Lung (tissue), 12 donors: ENCODE results near the gene ADAM12. TPM values are rescaled to one million over a fixed set of nuclear protein-coding genes. Genes with fewer than 3 reads are reported as not detected.

Experiments
- ATAC-seq: fragments of 200-7000 bp; cut with Tn5 transposase; one replicate; pipeline ENCODE4 v1.9.1; 2020; ENCODE audit warnings: moderate number of reproducible peaks; ENCODE audit not compliant: insufficient read depth, low FRiP score
- DNase-seq, 3 donors: peaks; one replicate each; pipeline ENCODE4 v3.0.0-alpha.2; 2013 to 2017
- H3K27ac ChIP-seq, 2 donors: one replicate each; pipeline ENCODE4 v1.5.1; 2013; ENCODE audit warnings: mild to moderate bottlenecking in 2 of 2, moderate library complexity in 2 of 2, control low read depth in 1 of 2, inconsistent platforms in 1 of 2, low read depth in 1 of 2, low read length in 1 of 2
- H3K27me3 ChIP-seq, 3 donors: one replicate each; pipeline ENCODE4 v1.5.1; 2013; ENCODE audit warnings: low read length in 2 of 3; ENCODE audit not compliant: control insufficient read depth in 3 of 3, insufficient read depth in 3 of 3
- H3K36me3 ChIP-seq, 4 donors: one replicate each; pipeline ENCODE4 v1.5.1; 2013; ENCODE audit warnings: low read length in 4 of 4, mild to moderate bottlenecking in 1 of 4, moderate library complexity in 1 of 4; ENCODE audit not compliant: control insufficient read depth in 4 of 4, insufficient read depth in 4 of 4
- H3K4me1 ChIP-seq, 5 donors: one replicate each; pipeline ENCODE4 v1.5.1; 2013; ENCODE audit warnings: low read length in 5 of 5, mild to moderate bottlenecking in 2 of 5, moderate library complexity in 1 of 5; ENCODE audit not compliant: control insufficient read depth in 5 of 5, insufficient read depth in 5 of 5
- H3K4me3 ChIP-seq: one replicate; pipeline ENCODE4 v1.5.1; 2013; ENCODE audit warnings: mild to moderate bottlenecking, control low read depth, moderate library complexity
- H3K9ac ChIP-seq, 2 donors: one replicate each; pipeline ENCODE4 v1.5.1; 2013; ENCODE audit warnings: low read length in 2 of 2, control low read depth in 1 of 2; ENCODE audit not compliant: insufficient read depth in 1 of 2
- H3K9me3 ChIP-seq, 4 donors: one replicate each; pipeline ENCODE4 v1.5.1; 2013; ENCODE audit warnings: low read length in 3 of 4, mild to moderate bottlenecking in 1 of 4, moderate library complexity in 1 of 4; ENCODE audit not compliant: control insufficient read depth in 4 of 4, insufficient read depth in 3 of 4
- WGBS, 2 donors: extraction: QIAGEN DNeasy Blood & Tissue Kit; methylation state at CpG; one replicate each; pipeline ENCODE4 v1.1.7; 2013; 5-methylcytosine and 5-hydroxymethylcytosine counted together
- polyA plus RNA-seq, 2 donors: library from polyadenylated mRNA; stranded (reverse); fragments of 200-250 nt; gene quantifications; one replicate each; pipeline ENCODE4 v1.2.1, GENCODE V29; 2013
- total RNA-seq, 2 donors: library from RNA; depleted of rRNA in 1 of 2; stranded (reverse); fragments of >200 nt in 1 of 2; gene quantifications; one replicate each; pipeline ENCODE4 v1.2.1, GENCODE V29; 2014 to 2021
- TF ChIP-seq, protein P1 (sequence below): IDR thresholded peaks from 2 replicates; pipeline ENCODE4 v1.5.1; 2012; ENCODE audit warnings: mild to moderate bottlenecking; ENCODE audit errors: control extremely low read depth, extremely low read depth
- donor health status: control.
- donor health status: control.
- donor health status: Bipolar disorder and iron deficiency.
- donor health status: healthy.
- donor health status: DM: yes; HTN: yes; CAD: no.

The ADAM12 gene
- total and polyA plus RNA-seq, 4 donors: 0.16 to 5.8 (median 0.85) TPM

DNA sequence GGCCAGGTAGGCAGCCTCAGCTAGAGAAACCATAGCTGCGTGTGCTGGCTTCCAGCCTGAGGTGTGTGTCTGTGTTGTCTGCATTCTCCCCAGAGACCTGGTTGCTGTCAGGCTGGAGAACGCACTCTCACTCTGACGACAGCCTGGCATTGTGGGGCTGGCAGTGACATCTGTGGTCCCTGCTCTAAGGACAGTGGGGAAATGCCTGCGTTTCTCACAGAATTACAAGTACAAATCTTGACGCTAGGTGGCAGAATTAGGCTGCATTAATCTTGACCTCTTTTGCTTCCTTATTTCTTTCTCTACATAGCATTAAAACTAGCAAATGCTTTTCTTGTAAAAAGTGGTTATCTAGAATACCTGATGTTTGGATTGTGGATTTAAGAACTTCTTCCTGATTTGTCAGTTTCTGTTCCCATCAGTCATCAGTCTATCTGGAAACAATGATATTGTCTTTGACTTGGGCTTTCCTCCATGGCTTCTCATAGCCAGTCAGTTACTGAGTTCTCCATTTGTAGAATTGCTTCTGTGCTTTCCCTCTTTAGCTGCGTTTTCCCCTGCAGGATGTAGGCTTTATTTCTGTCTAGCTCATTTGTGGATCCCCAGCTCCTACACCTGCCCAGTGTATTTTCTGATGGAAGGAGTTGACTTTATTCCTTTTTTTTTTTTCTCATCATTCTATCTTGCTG, 405.9 kb downstream of the ADAM12 start:
- TF ChIP-seq, protein P1, sequence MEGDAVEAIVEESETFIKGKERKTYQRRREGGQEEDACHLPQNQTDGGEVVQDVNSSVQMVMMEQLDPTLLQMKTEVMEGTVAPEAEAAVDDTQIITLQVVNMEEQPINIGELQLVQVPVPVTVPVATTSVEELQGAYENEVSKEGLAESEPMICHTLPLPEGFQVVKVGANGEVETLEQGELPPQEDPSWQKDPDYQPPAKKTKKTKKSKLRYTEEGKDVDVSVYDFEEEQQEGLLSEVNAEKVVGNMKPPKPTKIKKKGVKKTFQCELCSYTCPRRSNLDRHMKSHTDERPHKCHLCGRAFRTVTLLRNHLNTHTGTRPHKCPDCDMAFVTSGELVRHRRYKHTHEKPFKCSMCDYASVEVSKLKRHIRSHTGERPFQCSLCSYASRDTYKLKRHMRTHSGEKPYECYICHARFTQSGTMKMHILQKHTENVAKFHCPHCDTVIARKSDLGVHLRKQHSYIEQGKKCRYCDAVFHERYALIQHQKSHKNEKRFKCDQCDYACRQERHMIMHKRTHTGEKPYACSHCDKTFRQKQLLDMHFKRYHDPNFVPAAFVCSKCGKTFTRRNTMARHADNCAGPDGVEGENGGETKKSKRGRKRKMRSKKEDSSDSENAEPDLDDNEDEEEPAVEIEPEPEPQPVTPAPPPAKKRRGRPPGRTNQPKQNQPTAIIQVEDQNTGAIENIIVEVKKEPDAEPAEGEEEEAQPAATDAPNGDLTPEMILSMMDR: peak; percentile 51
- Histone ChIP-seq H3K27ac (no peak overlapping the region), H3K36me3 (no peaks in the 10 kb centered on the region), H3K4me1 (peaks cover 0 to 6% (median 0%) of the 10 kb centered on the region in 5 donors), H3K9ac (no peak overlapping the region), H3K27me3 (no peaks in the 10 kb centered on the region), H3K4me3 (no peak overlapping the region), H3K9me3 (no peaks in the 10 kb centered on the region)
- WGBS, 2 donors: 15 to 20% methylated on average over 6 of the region's 6 CpGs
- ATAC-seq (peak; percentile 65), DNase-seq (peak; percentile 54 to 90 (median 90))

DNA sequence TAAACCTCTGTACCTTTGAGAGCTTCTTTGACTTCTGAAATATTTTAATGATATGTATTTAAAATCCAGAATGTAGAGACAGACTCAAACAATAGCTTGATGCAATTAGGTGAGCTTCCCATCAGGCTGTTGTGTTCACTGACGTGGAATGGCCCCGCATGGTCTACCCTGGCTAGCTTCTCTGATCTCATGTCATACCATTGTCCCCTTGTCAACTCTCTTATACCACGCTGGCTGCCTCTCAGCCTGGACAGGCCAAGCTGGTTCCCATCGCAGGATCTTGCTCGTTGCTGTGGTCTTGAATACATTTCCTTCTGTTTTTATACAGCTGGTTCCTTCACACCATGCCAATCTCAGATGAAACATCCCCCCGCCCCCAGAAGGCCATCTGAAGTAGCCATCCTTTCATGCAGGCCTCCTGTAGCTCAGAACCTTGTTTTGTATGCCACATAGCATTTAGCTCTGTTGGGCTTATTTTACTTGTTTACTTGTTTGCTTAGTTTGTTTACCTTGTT, 407.7 kb downstream of the ADAM12 start:
- TF ChIP-seq, protein P1: no peak
- Histone ChIP-seq H3K27me3 (no peaks in the 10 kb centered on the region), H3K4me1 (peaks cover 0 to 6% (median 0%) of the 10 kb centered on the region in 5 donors), H3K4me3 (no peak overlapping the region), H3K9me3 (no peaks in the 10 kb centered on the region), H3K9ac (no peak overlapping the region), H3K27ac (no peak overlapping the region), H3K36me3 (no peaks in the 10 kb centered on the region)
- DNase-seq: no peak
- WGBS, 2 donors: 52 to 72% methylated on average over 6 of the region's 6 CpGs
- no peak for ATAC-seq

DNA sequence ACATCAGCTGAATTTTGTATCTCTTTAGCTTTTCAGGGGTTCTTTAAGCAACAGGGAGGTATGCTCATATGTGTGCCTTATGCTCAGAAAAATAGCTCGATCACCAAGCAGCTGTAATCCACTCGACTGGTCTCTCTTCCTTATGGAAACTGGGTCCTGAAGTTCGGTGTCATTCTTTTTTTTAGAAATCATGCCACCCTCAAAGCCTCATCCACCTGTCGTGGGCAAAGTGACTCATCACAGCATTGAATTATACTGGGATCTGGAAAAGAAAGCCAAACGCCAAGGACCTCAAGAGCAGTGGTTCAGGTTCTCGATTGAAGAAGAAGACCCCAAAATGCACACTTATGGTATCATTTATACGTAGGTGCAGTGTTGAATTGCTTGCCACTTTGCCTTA, 408.3 kb downstream of the ADAM12 start:
- TF ChIP-seq, protein P1: no peak
- ATAC-seq: no peak

More for the DNA sequence above, 408.3 kb downstream of the ADAM12 start:
- DNase-seq: no peak
- no peak overlapping the region for H3K9ac ChIP-seq
- 69 to 77% methylated on average over 7 of the region's 7 CpGs for whole genome bisulfite sequencing, 2 donors
- no peaks in the 10 kb centered on the region for H3K36me3 ChIP-seq
- H3K4me3 ChIP-seq: no peak overlapping the region
- H3K9me3 ChIP-seq: no peaks in the 10 kb centered on the region
- peaks cover 0 to 6% (median 0%) of the 10 kb centered on the region in 5 donors for H3K4me1 ChIP-seq
- H3K27me3 ChIP-seq: no peaks in the 10 kb centered on the region
- no peak overlapping the region for H3K27ac ChIP-seq
